Non-pigmented ciliary epithelial cell (primary cell): ENCODE data around the gene XBP1.
"Not testable (repeated sequence)": the region's sequence is repeated elsewhere in the genome, so short reads cannot be mapped to it uniquely, and the experiment has no call there.

ENCODE experiments used
- DNase-seq: peaks from one replicate; pipeline ENCODE4 v3.0.0-alpha.2; 2010; ENCODE audit warnings: low read depth

XBP1 gene

DNA sequence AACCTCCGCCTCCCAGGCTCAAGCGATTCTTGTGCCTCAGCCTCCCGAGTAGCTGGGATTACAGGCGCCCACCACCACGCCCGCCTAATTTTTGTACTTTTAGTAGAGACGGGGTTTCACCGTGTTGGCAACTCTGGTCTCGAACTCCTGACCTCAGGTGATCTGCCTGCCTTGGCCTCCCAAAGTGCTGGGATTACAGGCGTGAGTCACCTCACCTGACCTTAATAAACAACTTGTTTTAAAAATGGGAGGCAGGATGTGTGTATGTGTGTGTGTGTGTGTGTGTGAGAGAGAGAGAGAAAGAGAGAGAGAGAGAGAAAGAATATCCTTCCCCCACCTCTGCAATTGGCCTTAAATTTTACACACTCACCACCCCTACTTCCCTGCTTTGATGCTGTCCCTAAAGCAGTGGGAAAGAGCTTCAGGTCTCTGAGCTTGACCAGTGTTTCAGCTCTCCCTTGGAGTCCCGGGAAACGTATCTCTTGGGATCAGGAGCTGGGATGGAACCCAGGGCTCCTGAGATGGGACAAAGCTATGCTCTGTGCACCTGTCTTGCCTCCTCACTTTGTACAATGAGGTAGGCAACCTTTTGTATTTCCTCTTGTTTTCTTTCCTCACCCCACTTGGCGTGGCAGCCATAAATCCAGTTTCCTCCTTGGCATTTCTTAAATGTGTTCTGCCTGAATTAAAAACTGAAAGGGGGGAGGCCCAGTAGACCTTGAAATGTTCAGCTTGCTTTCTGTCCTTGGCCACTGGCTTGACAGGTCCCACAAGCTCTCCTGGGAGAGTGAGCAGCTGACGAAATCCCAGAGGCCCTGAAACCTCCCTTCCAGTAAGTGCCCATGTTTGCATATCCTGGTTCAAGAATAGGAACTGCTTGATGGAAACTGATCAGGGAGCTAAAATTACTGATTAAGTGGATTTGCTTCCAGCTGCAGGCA, 17.8 kb upstream of the XBP1 start:
- DNase-seq = no peak

DNA sequence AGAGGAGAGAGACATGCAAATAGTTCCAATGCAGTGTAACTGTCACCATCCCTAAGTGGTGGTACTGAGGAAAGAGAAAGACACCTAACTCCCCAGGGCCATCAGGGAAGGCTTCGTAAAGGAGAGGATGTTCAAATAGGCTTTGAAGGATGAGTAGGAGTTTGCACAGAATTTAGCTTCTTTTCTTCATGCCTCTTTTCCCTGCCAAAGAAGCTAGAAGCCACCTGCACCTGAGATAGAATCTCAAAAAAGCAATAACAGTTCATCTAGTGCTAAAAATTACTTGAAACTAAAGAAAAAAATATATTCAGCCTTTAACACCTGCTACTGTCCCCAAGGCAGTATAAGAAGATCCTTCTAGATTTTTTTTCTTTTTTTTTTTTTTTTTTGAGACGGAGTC, 16.7 kb upstream of the XBP1 start:
- DNase-seq = no peak

GRCh38 chr22:28815729-28816128, 15.4 kb upstream of the XBP1 start:
- DNase-seq = no peak

GRCh38 chr22:28815111-28815510, 14.7 kb upstream of the XBP1 start:
- no peak for DNase-seq

- DNase-seq = no peak
Measured at GRCh38 chr22:28813772-28814518, 13.6 kb upstream of the XBP1 start.

- DNase-seq = no peak
Measured at GRCh38 chr22:28812516-28812915, 12.1 kb upstream of the XBP1 start.

- no peak for DNase-seq
Measured at GRCh38 chr22:28810821-28811491, 10.6 kb upstream of the XBP1 start.

GRCh38 chr22:28808716-28809355, 8.5 kb upstream of the XBP1 start:
- DNase-seq = no peak

DNA sequence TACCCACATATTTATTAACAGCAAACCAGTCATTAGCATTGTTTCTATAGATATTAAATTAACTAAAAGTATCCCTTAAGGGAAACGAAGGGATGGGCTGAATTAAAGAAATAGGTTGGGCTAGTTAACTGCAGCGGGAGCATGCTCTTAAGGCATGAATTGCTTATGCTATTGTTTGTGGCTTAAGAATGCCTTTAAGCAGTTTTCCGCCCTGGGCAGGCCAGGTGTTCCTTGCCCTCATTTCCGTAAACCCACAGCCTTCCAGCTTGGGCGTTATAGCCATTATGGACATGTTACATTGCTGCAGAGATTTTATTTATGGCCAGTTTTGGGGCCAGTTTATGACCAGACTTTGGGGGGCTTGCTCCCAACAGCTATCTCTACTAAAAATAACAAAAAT, 5.1 kb upstream of the XBP1 start:
- not testable (repeated sequence) for DNase-seq

- DNase-seq = no peak
Measured at GRCh38 chr22:28802595-28803123, 2.3 kb upstream of the XBP1 start.

GRCh38 chr22:28801845-28802594, 1.7 kb upstream of the XBP1 start:
- DNase-seq = no peak

DNA sequence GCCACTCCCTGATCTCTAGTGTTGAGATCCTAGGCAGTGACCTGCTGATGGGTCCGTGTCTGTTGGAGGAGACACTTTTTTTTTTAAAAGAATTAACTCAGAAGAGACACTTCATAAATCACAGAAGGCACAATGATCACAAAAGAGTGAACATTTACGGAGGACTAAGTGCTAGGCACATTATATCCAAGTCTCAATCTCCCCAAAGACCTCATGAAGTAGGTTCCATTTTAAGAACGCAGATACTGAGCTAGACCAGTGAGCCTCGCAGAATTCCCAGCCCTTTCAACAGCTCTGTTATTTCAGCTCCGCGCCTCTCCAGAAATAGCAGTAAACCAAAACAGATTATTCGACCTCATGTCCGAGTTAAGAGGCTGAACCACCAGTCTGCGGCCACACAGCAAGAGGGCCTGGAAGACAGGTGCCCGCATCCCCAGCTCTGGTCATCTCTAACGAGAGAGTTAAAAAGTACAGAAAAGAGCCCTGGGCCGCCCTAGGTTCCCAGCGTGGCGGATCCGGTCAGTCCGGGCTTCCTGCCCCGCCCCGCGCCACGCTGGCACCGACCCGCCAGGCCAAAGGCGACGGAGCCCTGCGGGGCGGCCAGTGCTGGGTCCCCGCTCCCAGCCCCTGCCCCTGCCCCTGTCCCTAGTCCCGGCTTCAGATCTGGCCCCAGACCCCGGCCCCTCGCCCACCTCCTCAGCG, 612 bp downstream of the XBP1 start:
- DNase-seq = no peak

DNA sequence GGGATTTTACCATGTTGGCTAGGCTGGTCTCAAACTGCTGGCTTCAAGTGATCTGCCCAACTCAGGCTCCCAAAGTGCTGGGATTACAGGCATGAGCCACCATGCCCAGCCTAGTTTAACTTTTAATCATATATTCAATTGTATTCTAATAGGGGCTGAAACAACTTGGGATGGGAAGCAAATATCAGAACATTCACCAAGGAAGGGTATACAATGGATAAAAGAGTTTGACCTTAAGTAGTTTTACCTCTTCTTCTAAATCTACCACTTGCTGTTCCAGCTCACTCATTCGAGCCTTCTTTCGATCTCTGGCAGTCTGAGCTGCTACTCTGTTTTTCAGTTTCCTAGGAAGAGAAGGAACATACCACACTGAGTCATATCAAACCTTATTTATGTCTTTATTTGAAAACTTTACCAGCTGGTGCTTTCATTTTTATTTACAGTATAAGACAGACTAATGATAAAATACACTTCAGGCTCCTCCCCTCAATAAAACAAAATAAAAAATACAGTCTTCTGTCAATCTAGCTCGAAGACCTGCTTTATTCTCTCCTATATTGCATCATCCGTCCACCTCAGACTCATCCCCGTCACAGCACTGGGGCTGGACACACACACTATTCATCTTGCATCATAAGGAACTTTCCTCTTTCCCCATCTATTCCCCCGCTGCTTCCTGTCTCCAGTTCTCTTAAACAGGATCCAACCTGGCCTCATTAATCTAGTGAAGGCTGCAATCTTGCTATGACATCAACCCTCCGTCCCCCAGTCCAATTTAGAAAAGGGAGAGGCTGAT, 1.4 kb downstream of the XBP1 start:
- DNase-seq = peak; percentile 62

DNA sequence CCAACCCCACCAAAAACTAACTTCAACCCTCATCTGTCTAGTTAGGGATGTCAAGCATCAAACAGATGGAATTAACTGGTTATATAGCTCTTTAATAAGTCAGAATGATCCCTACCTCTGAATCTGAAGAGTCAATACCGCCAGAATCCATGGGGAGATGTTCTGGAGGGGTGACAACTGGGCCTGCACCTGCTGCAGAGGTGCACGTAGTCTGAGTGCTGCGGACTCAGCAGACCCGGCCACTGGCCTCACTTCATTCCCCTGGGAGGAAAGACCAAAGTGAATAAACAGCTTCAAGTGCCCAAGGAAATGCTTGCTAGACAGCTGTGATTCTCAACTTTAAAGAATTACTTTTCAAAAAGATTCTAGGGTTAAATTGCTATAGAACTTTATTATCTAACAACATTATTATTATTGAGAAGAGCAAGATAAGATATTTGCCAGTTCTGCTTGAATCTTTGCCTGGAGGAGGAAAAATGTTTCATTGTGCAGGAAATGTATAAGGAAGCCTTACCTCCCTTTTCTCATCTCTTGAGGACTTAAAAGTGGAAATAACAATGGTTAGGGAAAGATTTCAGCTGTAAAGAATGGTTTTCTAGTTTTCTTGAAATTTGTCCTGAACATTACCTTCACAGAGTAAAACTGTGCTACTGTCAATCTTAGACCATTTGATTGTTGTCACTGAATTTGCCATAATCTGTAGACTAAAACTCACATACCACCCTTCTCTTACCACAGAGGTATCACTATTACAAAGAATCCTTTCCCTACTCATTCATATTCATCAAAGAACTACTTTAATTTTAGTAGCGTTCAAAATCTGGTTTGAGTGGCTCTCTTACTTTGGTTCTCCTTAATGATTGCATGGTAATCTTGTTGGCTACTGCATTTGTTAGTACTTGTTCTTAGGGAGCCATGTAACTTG, 4.2 kb downstream of the XBP1 start:
- DNase-seq = no peak

DNA sequence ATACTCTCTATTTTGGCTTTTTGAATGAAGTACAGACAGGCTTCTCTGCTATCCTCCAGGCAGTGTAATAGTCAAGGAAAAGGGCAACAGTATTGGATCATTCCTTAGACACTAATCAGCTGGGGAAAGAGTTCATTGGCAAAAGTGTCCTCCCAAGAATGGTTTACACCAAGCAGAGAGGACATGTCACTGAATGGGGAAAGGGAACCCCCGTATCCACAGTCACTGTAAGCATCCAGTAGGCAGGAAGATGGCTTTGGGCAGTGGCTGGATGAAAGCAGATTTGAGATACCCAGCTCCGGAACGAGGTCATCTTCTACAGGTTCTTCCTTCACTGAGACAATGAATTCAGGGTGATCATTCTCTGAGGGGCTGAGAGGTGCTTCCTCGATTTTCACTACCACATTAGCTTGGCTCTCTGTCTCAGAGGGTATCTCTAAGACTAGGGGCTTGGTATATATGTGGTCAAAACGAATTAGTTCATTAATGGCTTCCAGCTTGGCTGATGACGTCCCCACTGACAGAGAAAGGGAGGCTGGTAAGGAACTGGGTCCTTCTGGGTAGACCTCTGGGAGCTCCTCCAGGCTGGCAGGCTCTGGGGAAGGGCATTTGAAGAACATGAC, 5.2 kb downstream of the XBP1 start:
- DNase-seq = no peak

DNA sequence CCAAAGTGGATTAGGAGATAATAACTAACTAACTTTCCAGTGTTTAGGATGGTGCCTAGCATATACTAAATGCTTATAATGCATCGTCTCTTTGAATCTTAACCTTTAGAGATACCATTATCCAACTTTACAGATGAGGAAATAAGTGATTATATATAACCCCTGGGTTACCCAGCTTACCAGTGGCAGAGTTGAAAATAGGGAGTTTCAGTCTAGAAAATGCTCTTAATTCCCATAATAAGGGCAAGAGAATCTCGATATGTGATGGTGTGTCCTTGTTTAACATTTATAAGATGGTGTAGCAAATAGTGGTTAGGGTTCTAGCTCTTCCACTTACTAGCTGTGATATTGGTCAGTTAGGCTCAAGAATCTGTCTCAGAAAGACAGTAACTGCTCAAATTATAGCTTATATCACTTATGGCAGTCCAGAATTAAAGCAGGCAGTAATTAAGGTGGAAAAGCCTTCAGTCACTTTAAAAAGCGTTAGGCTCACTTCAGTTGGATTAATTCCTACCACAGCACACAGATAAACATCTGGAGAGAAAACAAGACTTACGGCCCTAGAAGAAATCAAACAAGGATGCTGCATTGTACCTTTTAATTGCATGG, 6.3 kb downstream of the XBP1 start:
- DNase-seq = no peak

GRCh38 chr22:28792491-28793383, 7.6 kb downstream of the XBP1 start:
- no peak for DNase-seq
